Fibroblast of pulmonary artery (primary cell): ENCODE results near the gene PLCB2.

Experiments used
- DNase-seq: peaks from one replicate; pipeline ENCODE4 v3.0.0-alpha.2; 2010; ENCODE audit warnings: low read depth
- H3K4me3 ChIP-seq: replicated peaks from 2 replicates; pipeline ENCODE4 v1.5.1; 2011; ENCODE audit warnings: low read depth, mild to moderate bottlenecking, control low read depth, low read length, moderate library complexity
- CTCF ChIP-seq: IDR thresholded peaks from 2 replicates; pipeline ENCODE4 v1.5.1; 2011; ENCODE audit warnings: mild to moderate bottlenecking, control low read depth, low read length, inconsistent platforms; ENCODE audit errors: missing control alignments

The PLCB2 gene

GRCh38 chr15:40239693-40240618, 67.8 kb downstream of the PLCB2 start:
- no peak for DNase-seq
- TF ChIP-seq CTCF, result no peak
- H3K4me3 ChIP-seq, result no peak overlapping the region

GRCh38 chr15:40239404-40239692, 68.4 kb downstream of the PLCB2 start:
- peak overlapping the region; percentile 36 for H3K4me3 ChIP-seq
- no peak for DNase-seq
- TF ChIP-seq CTCF, result no peak

GRCh38 chr15:40238532-40239403, 69.0 kb downstream of the PLCB2 start, which contains the start of gene PAK6:
TSS of gene PAK6 (plus strand) at chr15:40239063. CDS start at chr15:40264786, 25,723 bp downstream.
- peak within 1 kb of the TSS; percentile 36 for H3K4me3 ChIP-seq
- peak; percentile 31 for DNase-seq
- no peak for TF ChIP-seq CTCF
